DMS 273 (cell line): ENCODE results near the gene IPO4.

ENCODE experiments used
- DNase-seq: peaks from one replicate; lab custom pipeline; 2025; ENCODE audit not compliant: unreplicated experiment; lab: John Stamatoyannopoulos, UW

Gene IPO4

DNA sequence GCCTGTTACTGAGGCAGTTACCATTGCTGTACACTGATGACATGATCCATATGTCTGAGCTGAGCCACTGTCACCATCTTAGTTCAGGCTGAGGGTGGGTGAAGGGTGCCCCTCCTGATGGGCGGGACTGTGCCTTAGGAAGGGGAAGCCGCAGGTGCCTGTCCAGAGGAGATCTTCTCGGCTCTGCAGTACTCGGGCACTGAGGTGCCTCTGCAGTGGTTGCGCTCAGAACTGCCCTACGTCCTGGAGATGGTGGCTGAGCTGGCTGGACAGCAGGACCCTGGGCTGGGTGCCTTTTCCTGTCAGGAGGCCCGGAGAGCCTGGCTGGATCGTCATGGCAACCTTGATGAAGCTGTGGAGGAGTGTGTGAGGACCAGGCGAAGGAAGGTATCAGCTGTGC lies 37.6 kb downstream of the IPO4 start:
- no peak for DNase-seq

DNA sequence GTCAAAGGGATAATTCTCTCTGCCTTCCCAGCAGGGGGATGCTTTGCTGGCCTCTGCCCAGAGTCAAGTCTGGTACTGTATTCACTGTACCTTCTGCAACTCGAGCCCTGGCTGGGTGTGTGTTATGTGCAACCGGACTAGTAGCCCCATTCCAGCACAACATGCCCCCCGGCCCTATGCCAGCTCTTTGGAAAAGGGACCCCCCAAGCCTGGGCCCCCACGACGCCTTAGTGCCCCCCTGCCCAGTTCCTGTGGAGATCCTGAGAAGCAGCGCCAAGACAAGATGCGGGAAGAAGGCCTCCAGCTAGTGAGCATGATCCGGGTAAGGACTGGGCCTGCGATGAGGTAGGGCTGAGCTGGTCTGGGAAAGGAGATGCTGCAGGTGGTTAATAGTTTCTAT lies 38.0 kb downstream of the IPO4 start:
- no peak for DNase-seq

DNA sequence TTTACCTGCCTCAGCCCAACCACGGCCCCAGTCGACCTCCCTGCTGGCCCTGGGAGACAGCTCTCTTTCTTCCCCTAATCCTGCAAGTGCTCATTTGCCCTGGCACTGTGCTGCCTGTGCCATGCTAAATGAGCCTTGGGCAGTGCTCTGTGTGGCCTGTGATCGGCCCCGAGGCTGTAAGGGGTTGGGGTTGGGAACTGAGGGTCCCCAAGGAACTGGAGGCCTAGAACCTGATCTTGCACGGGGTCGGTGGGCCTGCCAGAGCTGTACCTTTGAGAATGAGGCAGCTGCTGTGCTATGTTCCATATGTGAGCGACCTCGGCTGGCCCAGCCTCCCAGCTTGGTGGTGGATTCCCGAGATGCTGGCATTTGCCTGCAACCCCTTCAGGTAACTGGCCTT lies 38.6 kb downstream of the IPO4 start:
- no peak for DNase-seq

DNA sequence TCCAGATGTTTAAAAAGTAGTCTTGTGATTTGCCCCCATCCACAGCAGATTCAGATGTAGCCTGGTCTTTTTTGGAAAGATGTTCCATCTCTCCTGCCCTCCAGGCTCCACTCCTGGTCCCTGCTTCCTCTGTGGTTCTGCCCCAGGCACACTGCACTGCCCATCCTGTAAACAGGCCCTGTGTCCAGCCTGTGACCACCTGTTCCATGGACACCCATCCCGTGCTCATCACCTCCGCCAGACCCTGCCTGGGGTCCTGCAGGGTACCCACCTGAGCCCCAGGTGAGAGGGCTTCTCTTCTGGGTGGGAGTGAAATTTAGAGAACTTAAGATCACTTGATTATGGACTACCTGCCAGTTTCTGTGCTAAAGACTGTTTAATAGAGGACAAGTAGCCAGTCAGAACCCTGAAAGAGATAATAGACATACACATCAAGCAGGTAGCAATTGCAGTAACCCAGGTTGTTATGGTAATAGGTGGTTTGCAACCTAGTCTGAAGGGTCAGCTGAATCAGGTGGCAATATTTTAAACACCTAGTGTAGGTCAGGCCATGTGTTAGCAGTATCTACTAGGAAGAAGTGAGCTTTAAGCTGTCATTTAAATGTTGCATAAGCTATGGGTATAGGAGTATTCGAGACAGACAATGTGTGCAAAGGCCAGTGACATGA lies 39.2 kb downstream of the IPO4 start:
- DNase-seq: no peak

DNA sequence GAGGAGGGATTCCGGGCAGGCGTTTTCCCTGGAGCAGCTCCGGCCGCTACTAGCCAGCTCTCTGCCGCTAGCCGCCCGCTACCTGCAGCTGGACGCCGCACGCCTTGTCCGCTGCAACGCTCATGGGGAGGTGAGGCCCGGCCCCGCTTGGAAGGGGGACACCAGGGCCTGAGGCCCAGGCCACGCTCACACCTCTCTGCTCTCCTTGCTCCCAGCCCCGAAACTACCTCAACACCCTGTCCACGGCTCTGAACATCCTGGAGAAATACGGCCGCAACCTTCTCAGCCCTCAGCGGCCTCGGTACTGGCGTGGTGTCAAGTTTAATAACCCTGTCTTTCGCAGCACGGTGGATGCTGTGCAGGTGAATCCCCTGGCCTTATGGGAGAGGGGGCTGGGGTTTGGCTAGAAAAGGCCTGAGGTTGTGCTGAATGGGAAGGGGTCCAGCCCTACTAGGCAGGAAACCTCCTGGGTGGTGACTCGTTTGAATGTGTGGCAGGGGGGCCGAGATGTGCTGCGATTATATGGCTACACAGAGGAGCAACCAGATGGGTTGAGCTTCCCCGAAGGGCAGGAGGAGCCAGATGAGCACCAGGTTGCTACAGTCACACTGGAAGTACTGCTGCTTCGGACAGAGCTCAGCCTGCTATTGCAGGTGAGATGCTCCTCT lies 40.7 kb downstream of the IPO4 start:
- peak; percentile 66 for DNase-seq

DNA sequence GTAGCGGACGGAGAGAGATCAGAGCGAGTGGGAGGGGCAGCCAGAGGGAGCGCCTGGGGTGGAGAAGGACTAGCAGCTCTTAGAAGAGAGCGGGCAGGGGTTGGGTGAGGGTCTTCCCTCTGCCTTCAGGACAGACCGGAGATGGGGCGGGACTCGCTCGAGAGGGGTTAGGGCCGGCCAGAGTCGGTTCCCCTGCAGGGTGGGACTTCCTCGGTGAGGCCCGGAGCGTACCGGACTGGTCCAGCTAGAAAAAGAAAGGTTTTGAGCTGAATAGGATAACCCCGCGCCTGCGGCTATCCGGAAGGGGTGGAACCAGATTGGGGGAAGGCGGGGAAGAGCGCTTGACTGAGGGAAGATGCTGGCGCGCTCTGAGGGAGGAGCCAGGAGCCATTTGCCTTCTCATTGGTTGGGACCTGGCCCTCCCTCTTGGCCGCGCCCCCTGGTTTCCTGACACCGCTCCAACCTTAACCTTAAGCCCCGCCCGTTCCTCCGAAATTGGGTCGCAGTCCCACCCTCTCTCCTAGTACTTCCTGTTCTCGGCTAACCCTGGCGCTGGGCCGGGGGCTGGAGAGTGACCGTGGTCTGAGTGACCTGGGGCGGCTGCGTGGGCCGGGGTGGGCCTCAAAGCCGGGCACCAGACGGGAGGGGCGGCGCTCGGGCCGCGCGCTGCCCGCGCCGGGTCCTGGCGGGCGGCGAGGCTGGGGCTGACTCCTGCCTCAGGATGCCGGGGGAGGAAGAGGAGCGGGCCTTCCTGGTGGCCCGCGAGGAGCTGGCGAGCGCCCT lies 41.4 kb downstream of the IPO4 start, which contains the start of gene RNF31:
Gene RNF31, plus strand, starts transcription at position 521 of the 783 bp plus-strand sequence. Its CDS starts 201 bp downstream, at position 722.
- DNase-seq: peak; percentile 99

DNA sequence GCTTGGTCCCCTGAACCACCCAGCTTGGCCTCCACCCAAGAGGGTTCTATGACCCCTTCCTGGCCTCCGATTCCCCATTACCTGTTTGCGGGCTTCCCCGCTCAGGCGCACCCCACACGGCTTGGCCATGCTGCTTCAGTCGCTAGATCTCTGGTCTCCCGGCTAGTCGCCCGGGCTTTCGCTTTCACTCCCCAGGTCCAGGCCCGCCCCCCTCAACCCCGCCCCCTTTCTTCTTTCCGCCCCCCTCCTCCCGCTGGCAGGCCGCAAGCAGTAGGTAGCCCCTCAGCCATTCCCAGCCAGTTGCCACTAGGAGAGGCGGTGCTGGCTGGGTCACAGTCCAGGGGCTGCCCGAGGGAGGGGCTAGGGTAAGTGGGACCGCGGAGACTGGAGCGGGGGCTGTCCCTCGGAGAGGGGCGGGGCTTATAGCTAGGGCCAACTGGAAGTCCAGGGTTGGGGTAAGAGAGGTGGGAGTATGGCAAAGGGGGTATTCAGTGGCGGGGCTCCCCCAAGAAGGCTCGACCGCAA lies 42.1 kb downstream of the IPO4 start, which contains the start of gene PSME2:
Gene PSME2, minus strand, starts transcription at position 158 of the 525 bp plus-strand sequence. Its CDS starts 29 bp downstream, at position 129.
- DNase-seq: peak; percentile 99

DNA sequence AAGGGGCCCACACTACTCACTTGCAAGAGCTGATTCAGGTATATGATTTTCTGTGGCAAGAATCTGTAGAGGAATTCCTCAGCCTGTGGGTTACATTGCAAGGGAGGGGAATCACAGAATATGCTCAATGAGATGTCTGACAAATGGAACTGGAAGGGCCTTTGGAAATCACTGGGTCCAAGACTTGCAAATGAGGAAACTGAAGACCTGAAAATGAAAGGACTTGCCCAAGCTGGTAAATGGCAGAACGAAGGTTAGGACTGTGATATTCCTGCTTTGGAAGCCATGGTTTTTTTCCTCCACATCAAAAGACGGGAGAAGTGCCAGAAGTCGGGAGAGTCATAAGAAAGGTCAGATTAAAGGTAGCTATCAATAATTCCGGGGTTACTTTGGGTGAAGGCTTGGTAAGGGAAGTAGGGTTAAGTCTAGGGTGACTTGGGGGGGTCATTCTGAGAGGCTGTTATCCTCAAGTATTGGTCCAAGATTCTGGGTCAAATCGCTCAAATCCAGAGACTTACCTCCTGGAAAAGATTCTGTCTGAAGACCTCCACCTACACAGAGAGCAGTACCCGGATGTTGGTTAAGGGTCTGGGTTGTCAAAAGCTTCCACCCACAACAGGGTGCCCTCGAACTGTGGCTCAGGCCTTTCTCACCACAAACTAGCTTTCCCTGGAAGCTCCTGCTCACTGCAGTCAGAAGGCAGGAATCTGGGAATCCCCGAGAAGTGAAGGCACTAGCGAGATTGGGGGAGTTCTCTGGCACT lies 42.7 kb downstream of the IPO4 start:
- peak; percentile 79 for DNase-seq

DNA sequence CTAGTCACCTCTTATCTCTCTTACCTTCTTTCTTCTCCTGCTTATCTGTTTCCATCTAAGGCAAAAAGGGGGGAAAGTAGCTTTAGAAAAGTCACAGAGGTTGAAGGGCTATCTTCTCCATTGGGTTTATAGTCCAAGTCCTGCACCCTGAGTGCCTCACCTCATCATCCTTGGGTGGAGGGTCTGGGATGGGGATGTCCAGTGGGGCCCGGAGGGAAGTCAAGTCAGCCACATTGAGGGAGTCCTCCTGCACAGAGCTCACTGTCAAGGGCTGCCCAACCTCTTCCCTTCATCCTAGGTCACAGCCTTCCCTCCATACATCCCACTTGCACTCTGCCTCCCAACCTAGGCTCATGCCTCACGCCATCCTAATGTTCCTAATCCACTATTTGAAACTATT lies 43.4 kb downstream of the IPO4 start:
- no peak for DNase-seq

DNA sequence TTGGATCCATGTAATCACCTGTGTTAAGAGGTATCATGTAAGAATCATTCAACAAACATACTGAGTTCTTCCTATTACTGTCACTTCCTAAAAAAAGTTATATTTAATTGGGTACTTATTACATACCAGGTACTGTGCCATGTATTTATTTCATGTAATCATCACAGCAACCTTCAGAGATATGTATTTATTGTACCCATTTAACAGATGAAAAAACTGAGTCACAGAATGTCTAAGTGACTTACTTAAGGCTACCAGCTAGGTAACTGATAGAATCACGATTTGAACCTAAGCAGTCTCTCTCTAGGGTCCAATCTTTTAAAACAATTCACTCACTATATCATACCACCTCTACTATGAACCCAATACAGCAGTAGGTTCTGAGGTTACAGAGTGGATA lies 44.2 kb downstream of the IPO4 start:
- no peak for DNase-seq

DNA sequence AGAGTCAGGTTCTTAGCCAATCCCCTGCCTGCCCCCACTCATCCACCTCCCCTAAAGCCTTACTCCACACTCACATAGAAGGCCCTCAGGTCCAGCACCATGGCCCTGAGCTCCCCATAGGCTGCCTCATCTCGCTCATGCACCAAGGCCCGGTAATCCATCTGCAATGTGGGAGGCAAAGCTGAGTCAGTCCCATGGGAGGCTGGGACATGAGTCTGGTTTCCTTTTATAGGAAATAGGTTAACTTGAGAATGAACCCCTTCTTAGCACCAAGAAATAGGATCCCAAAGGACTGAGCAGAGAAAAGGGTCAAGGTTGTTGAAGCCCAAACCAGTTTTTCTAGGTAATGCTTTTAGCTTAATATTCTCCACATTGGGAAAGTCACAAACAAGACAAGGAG lies 45.1 kb downstream of the IPO4 start:
- DNase-seq: no peak

DNA sequence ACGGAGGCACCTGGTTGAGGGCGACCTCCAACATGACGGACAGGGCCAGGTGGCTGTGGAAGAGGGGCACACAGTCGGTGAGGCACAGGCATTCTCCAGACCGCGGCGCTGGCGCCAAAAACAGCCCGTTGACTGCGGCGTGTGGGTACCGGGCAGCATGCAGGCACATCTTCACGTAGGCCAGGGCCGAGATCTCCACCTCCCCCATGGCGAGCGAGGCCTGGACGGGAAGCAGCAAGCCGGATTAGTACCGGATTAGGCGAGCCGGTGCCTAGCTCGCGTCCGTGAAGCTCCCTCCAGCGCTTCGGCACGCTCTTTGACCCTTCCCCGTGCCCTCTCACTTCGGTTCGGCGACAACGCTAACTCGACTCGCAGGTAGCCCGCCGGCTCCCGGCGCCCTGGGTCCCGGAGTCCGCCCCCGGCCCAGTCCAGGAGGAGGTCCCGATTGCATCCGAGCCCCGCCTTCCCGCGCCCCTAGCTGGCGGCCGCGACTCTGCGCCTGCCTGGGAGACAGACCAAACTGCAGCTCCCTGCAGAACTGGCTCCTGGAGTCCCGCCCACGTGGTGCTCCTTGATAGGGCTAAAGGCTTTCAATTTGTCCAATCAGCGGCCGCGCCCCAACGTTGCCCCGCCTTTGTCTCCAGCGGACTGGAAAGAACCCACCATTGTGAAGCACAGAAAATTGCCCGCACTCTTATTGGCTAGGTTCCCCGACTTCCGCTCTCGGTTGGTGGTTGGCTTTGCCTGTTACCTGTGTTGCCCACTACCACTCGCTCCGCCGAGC lies 47.3 kb downstream of the IPO4 start, which contains the start of gene EMC9:
Gene EMC9, minus strand, starts transcription at position 495 of the 784 bp plus-strand sequence. Its CDS starts 287 bp downstream, at position 208.
- peak; percentile 100 for DNase-seq

DNA sequence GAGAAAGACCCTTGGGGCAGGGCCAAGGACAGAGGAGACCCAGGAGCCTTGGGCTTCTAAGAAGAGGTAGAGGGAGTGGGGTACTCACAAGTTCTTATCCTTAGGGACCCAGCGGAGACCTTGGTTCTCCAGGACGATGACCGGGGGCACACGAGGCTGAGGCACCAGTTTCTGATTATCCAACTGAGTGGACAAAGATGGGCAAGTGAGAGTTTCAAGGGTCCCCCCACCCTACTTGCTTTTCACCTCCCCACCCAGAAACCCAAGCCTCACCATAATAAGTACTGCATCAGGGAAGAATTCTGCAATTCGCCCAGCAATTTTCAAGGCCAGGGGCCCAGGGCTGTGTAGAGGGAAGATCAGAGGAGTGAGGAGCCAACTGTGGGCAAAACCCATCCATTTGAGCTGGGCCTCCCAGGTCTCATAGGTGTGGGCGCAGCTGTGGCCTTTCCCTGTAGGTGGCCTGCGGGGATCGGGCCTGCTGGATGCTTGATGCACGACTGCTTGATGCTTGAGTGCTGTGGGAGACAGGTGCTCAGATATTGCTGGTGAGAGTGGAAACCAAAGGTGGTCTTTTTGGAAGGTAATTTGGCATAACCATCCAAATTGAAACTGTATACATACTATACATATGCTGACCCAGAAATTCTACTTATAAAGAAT lies 49.2 kb downstream of the IPO4 start:
- peak; percentile 40 for DNase-seq

DNA sequence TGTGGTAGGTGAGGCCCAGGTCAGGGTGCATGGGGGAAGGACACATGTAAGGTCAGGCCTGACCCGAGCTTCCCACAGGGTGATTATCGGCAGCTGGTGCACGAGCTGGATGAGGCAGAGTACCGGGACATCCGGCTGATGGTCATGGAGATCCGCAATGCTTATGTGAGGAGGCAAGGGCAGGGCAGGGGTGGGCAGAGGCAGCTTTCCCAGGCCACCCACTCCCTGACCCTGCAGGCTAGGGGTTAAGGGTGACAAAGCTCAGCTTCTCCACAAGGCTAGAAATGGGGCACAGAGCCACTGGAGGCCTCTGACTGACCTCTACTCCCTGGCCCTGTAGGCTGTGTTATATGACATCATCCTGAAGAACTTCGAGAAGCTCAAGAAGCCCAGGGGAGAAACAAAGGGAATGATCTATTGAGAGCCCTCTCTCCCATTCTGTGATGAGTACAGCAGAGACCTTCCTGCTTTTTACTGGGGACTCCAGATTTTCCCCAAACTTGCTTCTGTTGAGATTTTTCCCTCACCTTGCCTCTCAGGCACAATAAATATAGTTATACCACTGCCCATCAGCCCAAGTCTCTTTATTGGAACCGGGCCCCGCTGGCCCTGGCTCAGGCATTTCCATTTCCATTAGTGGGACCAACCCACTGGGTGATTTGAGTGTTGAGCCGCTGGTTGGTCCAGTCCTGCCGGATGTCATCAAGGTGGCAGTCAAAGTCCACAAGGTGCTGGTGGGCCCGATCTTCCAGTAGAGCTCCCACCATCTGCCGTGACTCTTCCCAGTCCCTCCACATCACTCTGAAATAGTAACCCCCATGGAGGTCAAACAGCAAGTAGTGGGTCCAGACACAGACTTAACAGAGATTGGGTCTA lies 50.0 kb downstream of the IPO4 start:
- DNase-seq: no peak

DNA sequence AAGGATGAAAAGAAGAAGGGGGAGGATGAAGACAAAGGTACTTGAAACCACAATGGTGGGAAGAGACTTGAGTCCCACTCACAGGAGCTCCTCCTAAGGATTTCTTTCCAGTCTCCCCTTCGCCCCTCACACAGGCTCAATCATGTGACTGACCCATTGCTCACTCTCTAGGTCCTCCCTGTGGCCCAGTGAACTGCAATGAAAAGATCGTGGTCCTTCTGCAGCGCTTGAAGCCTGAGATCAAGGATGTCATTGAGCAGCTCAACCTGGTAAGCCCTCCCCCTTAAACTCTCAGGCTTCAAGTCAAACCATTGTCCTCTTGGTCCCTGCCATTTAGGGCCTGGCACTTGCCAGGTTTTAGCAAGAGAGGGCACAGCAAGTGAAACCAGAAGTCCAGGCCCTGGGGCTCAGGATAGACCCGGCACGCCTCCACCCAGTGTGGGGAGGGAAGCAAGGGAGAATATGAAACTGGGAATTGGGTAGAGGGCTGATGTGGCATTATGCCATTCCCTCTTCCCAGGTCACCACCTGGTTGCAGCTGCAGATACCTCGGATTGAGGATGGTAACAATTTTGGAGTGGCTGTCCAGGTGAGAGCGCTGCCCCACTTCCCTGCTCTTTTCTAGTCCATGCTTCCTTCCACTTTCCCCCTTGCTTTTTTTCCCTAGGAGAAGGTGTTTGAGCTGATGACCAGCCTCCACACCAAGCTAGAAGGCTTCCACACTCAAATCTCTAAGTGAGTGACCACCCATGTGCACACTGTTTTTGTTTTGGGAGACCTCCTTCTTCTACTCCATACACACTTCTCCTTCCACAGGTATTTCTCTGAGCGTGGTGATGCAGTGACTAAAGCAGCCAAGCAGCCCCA lies 50.9 kb downstream of the IPO4 start:
- DNase-seq: no peak

DNA sequence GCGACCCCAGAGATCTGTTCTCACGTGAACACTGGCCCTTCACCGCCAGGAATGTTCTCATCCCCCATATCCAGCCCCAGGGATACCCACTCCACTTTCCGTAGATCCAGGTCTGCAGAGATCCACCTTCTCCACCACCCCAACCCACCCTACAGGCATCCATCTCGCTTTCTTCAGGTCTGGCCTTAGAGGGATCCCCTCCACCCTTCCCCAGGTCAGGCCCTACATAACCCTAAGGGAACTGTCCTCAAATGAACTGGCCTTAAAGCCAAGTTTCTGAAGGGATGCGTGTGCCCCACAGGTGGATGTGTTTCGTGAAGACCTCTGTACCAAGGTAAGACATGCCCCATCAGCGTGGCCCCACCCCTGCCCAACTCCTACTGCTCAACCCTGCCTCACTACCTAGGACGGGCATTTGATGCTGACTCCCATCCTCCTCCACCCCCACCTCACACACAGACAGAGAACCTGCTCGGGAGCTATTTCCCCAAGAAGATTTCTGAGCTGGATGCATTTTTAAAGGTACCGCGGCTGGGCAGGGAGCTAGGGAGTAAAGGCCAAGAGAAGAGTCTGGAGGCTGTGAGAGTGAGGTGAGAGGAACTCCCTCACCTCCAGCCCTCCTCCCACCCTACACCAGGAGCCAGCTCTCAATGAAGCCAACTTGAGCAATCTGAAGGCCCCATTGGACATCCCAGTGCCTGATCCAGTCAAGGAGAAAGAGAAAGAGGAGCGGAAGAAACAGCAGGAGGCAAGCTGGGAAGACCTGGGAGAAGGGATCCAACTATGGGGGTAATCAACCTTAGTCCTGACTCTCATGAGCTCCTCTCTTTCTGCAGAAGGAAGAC lies 51.7 kb downstream of the IPO4 start:
- peak; percentile 41 for DNase-seq
